Fibroblast of pulmonary artery (primary cell): ENCODE measurements around the gene ABTB2.

ENCODE experiments used
- DNase-seq: peaks from one replicate; pipeline ENCODE4 v3.0.0-alpha.2; 2010; ENCODE audit warnings: low read depth
- H3K4me3 ChIP-seq: replicated peaks from 2 replicates; pipeline ENCODE4 v1.5.1; 2011; ENCODE audit warnings: low read depth, mild to moderate bottlenecking, control low read depth, low read length, moderate library complexity
- TF ChIP-seq, protein P1 (sequence below): IDR thresholded peaks from 2 replicates; pipeline ENCODE4 v1.5.1; 2011; ENCODE audit warnings: mild to moderate bottlenecking, control low read depth, low read length, inconsistent platforms; ENCODE audit errors: missing control alignments

The ABTB2 gene

DNA sequence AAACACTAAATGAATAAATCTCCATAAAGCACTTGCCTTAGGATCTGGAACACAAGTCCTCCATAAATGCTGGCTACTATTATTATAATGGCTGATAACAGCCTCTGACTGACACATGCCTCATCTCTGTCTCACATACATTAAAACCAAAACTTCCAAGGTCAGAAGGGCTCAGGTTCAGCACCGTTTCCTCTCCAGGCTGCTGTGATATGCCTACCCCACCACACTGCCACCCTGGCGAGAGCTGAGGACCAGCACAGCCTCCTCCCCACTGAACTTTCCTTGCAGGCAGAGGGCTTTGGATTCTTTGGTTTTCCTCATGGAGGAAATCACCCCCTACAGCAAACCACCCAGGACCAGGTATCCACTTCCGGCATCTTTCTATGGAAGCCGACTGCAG lies 112.8 kb downstream of the ABTB2 start:
- no peak overlapping the region for H3K4me3 ChIP-seq
- no peak for DNase-seq
- TF ChIP-seq, protein P1, sequence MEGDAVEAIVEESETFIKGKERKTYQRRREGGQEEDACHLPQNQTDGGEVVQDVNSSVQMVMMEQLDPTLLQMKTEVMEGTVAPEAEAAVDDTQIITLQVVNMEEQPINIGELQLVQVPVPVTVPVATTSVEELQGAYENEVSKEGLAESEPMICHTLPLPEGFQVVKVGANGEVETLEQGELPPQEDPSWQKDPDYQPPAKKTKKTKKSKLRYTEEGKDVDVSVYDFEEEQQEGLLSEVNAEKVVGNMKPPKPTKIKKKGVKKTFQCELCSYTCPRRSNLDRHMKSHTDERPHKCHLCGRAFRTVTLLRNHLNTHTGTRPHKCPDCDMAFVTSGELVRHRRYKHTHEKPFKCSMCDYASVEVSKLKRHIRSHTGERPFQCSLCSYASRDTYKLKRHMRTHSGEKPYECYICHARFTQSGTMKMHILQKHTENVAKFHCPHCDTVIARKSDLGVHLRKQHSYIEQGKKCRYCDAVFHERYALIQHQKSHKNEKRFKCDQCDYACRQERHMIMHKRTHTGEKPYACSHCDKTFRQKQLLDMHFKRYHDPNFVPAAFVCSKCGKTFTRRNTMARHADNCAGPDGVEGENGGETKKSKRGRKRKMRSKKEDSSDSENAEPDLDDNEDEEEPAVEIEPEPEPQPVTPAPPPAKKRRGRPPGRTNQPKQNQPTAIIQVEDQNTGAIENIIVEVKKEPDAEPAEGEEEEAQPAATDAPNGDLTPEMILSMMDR, result no peak

DNA sequence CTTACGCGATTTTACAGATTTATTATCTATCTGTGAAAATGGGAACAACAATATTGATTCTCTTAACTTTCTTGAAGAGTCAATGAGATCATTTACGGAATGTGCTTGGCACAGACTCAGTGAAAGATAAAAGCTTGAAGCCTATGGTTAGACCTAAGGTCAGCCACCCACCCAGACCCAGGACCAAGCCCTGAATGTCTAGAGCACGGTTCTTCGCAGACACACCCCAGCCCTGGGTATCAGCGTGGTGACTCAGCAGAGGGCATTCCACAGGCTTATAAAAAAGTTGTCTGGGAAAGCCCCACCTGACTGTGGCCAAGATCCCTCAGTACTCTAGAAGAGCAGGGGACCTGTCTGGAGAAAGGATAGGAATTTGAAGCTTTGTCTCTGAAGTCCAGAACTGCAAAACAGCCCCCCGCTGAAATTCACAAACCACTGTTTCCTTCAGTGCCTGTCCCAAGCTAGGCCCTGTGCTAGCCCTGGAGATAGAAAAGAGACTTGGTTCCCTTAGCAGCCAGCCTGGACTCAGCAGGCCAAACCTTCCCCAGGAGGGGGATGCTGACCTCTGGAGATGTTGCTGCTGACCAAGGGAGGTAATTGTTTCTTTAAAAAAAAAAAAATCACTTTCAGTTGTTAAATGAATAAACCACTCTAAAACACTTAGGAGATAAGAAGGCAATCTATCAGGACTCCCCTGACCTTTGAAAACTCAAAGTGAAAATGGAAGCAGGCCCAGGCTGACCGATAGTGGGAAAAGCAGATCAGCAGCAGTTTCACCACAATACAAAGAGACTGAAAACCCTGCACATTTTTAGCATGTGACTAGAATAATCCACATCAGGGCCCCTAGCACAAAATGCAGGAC lies 114.0 kb downstream of the ABTB2 start:
- DNase-seq, result peak; percentile 74
- TF ChIP-seq, protein P1, result no peak
- no peak overlapping the region for H3K4me3 ChIP-seq

DNA sequence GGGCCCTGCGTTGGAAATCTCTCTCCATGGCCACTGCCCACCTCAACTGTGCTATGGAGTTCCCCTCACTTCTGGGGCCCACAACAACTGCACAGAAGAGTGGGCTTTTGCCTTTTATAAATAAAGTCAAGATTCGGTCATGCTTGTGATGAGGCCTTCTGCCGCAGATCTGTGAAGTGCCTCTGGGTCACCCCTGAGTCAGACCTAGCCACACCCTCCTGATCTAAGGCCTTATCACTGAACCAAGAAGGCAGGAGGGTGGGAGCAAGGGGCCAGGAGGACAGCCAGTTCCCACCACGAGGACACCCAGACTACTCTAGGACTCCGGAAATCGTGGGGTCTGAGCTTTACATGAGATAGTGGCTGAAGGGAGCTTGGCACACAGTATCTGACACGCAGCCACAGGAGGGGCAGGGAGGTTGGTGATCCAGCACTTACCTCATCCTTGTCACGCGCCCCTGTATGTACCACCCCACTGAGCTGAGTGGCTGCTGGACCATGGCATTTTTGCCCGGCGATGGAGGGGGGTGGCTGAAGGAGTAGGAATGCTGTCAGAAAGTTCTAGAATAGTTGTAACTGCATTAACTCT lies 115.7 kb downstream of the ABTB2 start:
- TF ChIP-seq, protein P1, result no peak
- H3K4me3 ChIP-seq, result no peak overlapping the region
- DNase-seq, result peak; percentile 51

DNA sequence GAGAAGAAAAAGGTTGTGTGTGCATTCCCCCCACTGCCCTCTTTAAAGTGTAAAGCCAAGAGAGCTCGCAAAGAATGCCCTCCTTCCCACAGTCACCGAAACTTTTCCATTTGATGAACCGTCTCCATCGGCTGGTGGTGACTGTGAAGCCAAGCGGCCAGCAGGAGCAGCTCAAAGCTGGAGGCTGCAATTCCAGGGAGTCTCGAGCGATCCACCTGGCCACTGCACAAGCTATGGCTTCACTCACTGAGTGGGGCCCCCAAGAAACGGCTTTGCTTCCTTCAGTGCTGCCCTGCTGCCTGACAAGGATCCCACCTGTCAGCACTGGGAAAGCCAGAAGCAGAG lies 117.7 kb downstream of the ABTB2 start:
- no peak overlapping the region for H3K4me3 ChIP-seq
- no peak for DNase-seq
- TF ChIP-seq, protein P1, result no peak

DNA sequence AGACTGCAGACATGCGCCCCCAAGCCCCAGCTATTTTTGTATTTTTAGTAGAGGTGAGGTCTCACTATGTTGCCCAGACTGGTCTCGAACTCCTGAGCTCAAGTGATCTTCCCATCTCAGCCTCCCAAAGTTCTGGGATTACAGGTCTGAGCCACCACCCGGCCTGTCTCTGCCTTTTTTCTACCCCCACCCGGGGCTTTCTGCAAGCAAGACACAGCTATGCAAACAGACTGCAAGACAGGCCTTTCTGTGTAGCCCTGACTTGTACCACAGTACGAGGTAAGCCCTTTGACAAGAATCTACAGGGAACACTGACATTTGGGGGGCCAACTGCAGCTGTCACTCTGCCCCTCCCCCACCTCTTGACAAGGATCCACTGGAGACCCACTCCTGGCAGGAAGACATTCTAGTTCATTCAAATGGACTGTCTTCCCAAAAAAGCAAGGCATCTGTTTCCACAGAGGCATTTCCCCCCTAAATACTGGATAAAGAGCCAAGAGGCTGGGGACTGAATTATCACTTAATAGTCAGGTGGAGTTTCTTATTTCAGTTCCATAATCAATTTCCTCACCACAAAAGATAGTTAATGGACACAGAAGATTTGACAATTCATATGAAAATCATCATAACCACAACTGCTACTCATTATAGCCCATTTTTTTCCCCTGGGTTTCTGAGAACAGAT lies 118.2 kb downstream of the ABTB2 start:
- TF ChIP-seq, protein P1, result no peak
- H3K4me3 ChIP-seq, result no peak overlapping the region
- DNase-seq, result no peak

DNA sequence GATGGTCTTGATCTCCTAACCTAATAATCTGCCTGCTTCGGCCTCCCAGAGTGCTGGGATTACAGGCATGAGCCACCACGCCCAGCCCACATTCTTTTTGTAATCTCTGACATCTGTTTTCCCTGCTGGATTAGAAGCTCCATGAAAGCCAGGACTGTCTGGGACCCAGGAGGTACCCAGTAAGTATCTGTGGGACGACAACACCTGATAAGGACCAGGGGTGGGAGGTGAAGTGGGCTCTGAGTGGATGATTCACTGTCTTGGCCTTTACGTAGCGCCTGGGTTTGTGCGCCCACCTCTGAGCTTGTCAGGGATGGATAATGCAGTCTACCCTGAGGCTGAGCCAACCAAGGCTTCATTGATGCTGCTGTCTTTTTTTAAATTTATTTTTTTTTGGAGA lies 118.8 kb downstream of the ABTB2 start:
- no peak overlapping the region for H3K4me3 ChIP-seq
- TF ChIP-seq, protein P1, result no peak
- peak; percentile 20 for DNase-seq
